HCT116 (cell line): Measurements from ENCODE around the gene NAT9. TPM values are rescaled to one million over a fixed set of nuclear protein-coding genes. Genes with fewer than 3 reads are reported as not detected.

Experiments used
- ATAC-seq: fragments of 200-7000 bp; cut with Tn5 transposase; 2 replicates; pipeline ENCODE4 v1.9.1; 2020; ENCODE audit warnings: mild to moderate bottlenecking, moderate library complexity
- BruUV-seq: library from RNA; stranded (reverse); fragments of 400-500 nt; replicated peaks from 2 replicates; lab custom pipeline; 2021; lab: Mats Ljungman, UMichigan
- CTCF ChIA-PET: fragments of 300-600 bp; sonication (Branson Sonifier 250); formaldehyde crosslinking; loops from one replicate; lab custom pipeline; 2021; ENCODE audit warnings: antibody characterized with exemption; lab: Charles Lee
- POLR2A ChIA-PET: fragments of 300-600, 350-600 bp; sonication (Branson Sonifier 250); formaldehyde crosslinking; loops from one replicate; lab custom pipeline; 2021; ENCODE audit warnings: antibody characterized with exemption; lab: Charles Lee
- RAD21 ChIA-PET, 2 experiments: fragments of 300-600 bp; sonication (Branson Sonifier 250); formaldehyde crosslinking; loops; one replicate each; lab custom pipeline; 2023; ENCODE audit warnings: low total read pairs in 2 of 2; ENCODE audit not compliant: uncharacterized antibody in 2 of 2, unreplicated experiment in 2 of 2, low non-redundant PET in 1 of 2; lab: Charles Lee
- DNase-seq: peaks from one replicate; pipeline ENCODE4 v3.0.0-alpha.2; 2010; ENCODE audit warnings: low read depth, low spot score
- H2AFZ ChIP-seq: fragments of 200-600 bp; shearing (Covaris generic), sonication (generic); 2 replicates; pipeline ENCODE4 v1.6.1; 2017; ENCODE audit warnings: low read depth, mixed run types, mixed read lengths, antibody characterized with exemption, low read length; ENCODE audit not compliant: poor library complexity, severe bottlenecking
- H3K27ac ChIP-seq: 2 replicates; pipeline ENCODE4 v1.5.1; 2012; ENCODE audit warnings: low read depth, low read length
- H3K27me3 ChIP-seq: fragments of 200-600 bp; sonication (generic); 2 replicates; pipeline ENCODE4 v1.6.1; 2016; ENCODE audit warnings: mixed run types, low read length, mixed read lengths; ENCODE audit not compliant: insufficient read depth
- H3K36me3 ChIP-seq, 2 experiments: fragments of 200-500 bp in 1 of 2; fragments of 200-600 bp in 1 of 2; sonication (Bioruptor generic) in 1 of 2; sonication (generic) in 1 of 2; 2 replicates each; pipeline versions ENCODE4 v1.5.1 to v1.6.1; 2014 to 2016; ENCODE audit warnings: low read length in 2 of 2, inconsistent platforms in 1 of 2, mixed read lengths in 1 of 2, mixed run types in 1 of 2; ENCODE audit not compliant: insufficient read depth in 2 of 2, control insufficient read depth in 1 of 2
- H3K4me1 ChIP-seq, 2 experiments: fragments of 200-600 bp in 1 of 2; sonication (generic) in 1 of 2; 2 replicates each; pipeline versions ENCODE4 v1.5.1 to v1.6.1; 2012 to 2017; ENCODE audit warnings: low read length in 2 of 2, inconsistent platforms in 1 of 2, mild to moderate bottlenecking in 1 of 2, mixed read lengths in 1 of 2, mixed run types in 1 of 2, moderate library complexity in 1 of 2; ENCODE audit not compliant: insufficient read depth in 2 of 2, control insufficient read depth in 1 of 2
- H3K4me2 ChIP-seq: fragments of 200-600 bp; sonication (generic); 2 replicates; pipeline ENCODE4 v1.6.1; 2017; ENCODE audit warnings: mixed run types, low read length, mixed read lengths
- H3K4me3 ChIP-seq, 2 experiments: fragments of 200-600 bp in 1 of 2; sonication (generic) in 1 of 2; replicated peaks in 1 of 2; 2 replicates each; pipeline ENCODE4 v1.5.1; 2011 to 2016; ENCODE audit warnings: low read length in 2 of 2, control low read depth in 1 of 2, low read depth in 1 of 2, mild to moderate bottlenecking in 1 of 2, mixed read lengths in 1 of 2, mixed run types in 1 of 2
- H3K79me2 ChIP-seq: fragments of 200-600 bp; sonication (generic); 2 replicates; pipeline ENCODE4 v1.6.1; 2017; ENCODE audit warnings: mild to moderate bottlenecking, mixed run types, low read length, moderate library complexity, mixed read lengths; ENCODE audit not compliant: insufficient read depth
- H3K9ac ChIP-seq: fragments of 200-600 bp; sonication (generic); 2 replicates; pipeline ENCODE4 v1.6.1; 2016; ENCODE audit warnings: low read length, mixed read lengths
- H3K9me2 ChIP-seq: fragments of 200-600 bp; sonication (generic), shearing (Covaris generic); 2 replicates; pipeline ENCODE4 v1.6.1; 2017; ENCODE audit warnings: mixed run types, mild to moderate bottlenecking, moderate library complexity; ENCODE audit not compliant: insufficient read depth
- H3K9me3 ChIP-seq, 2 experiments: fragments of 200-500 bp in 1 of 2; fragments of 200-600 bp in 1 of 2; sonication (Bioruptor generic) in 1 of 2; sonication (generic) in 1 of 2; 2 replicates each; pipeline ENCODE4 v1.6.1; 2014 to 2017; ENCODE audit warnings: low read length in 2 of 2, mixed read lengths in 2 of 2, inconsistent platforms in 1 of 2, low read depth in 1 of 2, mild to moderate bottlenecking in 1 of 2, mixed run types in 1 of 2, moderate library complexity in 1 of 2; ENCODE audit not compliant: control insufficient read depth in 1 of 2, insufficient read depth in 1 of 2
- H4K20me1 ChIP-seq: fragments of 200-600 bp; sonication (generic), shearing (Covaris generic); 2 replicates; pipeline ENCODE4 v1.6.1; 2017; ENCODE audit warnings: mixed run types, mild to moderate bottlenecking, moderate library complexity; ENCODE audit not compliant: insufficient read depth
- ATF3 ChIP-seq: IDR thresholded peaks from 2 replicates; pipeline ENCODE4 v1.6.1; 2012
- CBX3 ChIP-seq: IDR thresholded peaks from 2 replicates; pipeline ENCODE4 v1.6.1; 2012; ENCODE audit warnings: low read depth
- EGR1 ChIP-seq: IDR thresholded peaks from 2 replicates; pipeline ENCODE4 v1.6.1; 2012; ENCODE audit warnings: low read depth
- ELF1 ChIP-seq: IDR thresholded peaks from 2 replicates; pipeline ENCODE4 v1.6.1; 2012; ENCODE audit warnings: low read depth, borderline replicate concordance
- FOSL1 ChIP-seq: IDR thresholded peaks from 2 replicates; pipeline ENCODE4 v1.6.1; 2012; ENCODE audit warnings: low read depth
- MAX ChIP-seq: IDR thresholded peaks from 2 replicates; pipeline ENCODE4 v1.6.1; 2012
- POLR2A ChIP-seq: IDR thresholded peaks from 2 replicates; pipeline ENCODE4 v1.7.0; 2011; ENCODE audit warnings: borderline replicate concordance; ENCODE audit not compliant: insufficient read depth, insufficient read length; ENCODE audit errors: extremely low read depth
- RAD21 ChIP-seq: IDR thresholded peaks from 2 replicates; pipeline ENCODE4 v1.6.1; 2012; ENCODE audit warnings: low read depth, mild to moderate bottlenecking
- REST ChIP-seq: IDR thresholded peaks from 2 replicates; pipeline ENCODE4 v1.6.1; 2012; ENCODE audit warnings: low read depth
- SIN3A ChIP-seq: IDR thresholded peaks from 2 replicates; pipeline ENCODE4 v1.6.1; 2012; ENCODE audit warnings: low read depth
- SRF ChIP-seq: IDR thresholded peaks from 2 replicates; pipeline ENCODE4 v1.6.1; 2012; ENCODE audit warnings: low read depth
- TCF7L2 ChIP-seq: IDR thresholded peaks from 2 replicates; pipeline ENCODE4 v1.7.0; 2011; ENCODE audit warnings: borderline replicate concordance, inconsistent platforms; ENCODE audit not compliant: insufficient read depth, insufficient read length; ENCODE audit errors: extremely low read depth
- YY1 ChIP-seq: IDR thresholded peaks from 2 replicates; pipeline ENCODE4 v1.6.1; 2011; ENCODE audit warnings: low read length, low read depth, moderate library complexity, mild to moderate bottlenecking; ENCODE audit not compliant: insufficient replicate concordance; ENCODE audit errors: extremely low read depth
- ZBTB33 ChIP-seq: IDR thresholded peaks from 2 replicates; pipeline ENCODE4 v1.6.1; 2011; ENCODE audit warnings: mild to moderate bottlenecking, low read length, moderate library complexity; ENCODE audit not compliant: insufficient replicate concordance; ENCODE audit errors: extremely low read depth
- intact Hi-C: fragments of 100-400 bp; cut with micrococcal nuclease; formaldehyde crosslinking; loops from 2 replicates; pipeline ENCODE4 v1.10.0; 2022
- total RNA-seq: library from RNA; stranded (reverse); gene quantifications from one replicate; pipeline ENCODE4 v1.2.1, GENCODE V29; 2021; ENCODE audit not compliant: unreplicated experiment

NAT9 gene
- total RNA-seq, 1 experiment from 2014 or later: 88.7 TPM

GRCh38 chr17:74749279-74750038 is 26.7 kb downstream of the NAT9 start:
- CTCF ChIA-PET: interaction anchor here (1.1 to 1.9 kb wide), 5 partner anchors 13 to 382 kb away, joined by 3 to 8 read pairs (median 6); partner anchors contain the start of genes NAT9 and RAB37
- Histone ChIP-seq H3K9ac (peak overlapping the region; percentile 79), H3K9me3 (no peaks in the 10 kb centered on the region), H3K27me3 (no peaks in the 10 kb centered on the region), H2AFZ (no peak overlapping the region), H3K4me2 (peak overlapping the region; percentile 87), H3K4me1 (peaks cover 35 to 59% of the 10 kb centered on the region in 2 experiments), H3K4me3 (peak overlapping the region; percentile 74 to 90), H3K9me2 (no peaks in the 10 kb centered on the region), H3K27ac (peak overlapping the region; percentile 81), H3K79me2 (peaks cover 57% of the 10 kb centered on the region), H4K20me1 (peaks cover 3% of the 10 kb centered on the region; the same call in 1 of the 2 replicates), H3K36me3 (peaks cover 0 to 2% of the 10 kb centered on the region in 2 experiments; a peak in 2 of 4 replicates)
- POLR2A ChIA-PET: interaction anchor here (1.2 to 3.2 kb wide), 5 partner anchors 10 to 123 kb away, joined by 4 to 18 read pairs (median 9); partner anchors contain the start of genes FDXR, NAT9 and RAB37
- ATAC-seq: peak; percentile 17
- no TSS peak for BruUV-seq
- RAD21 ChIA-PET: no interaction called here
- TF ChIP-seq YY1: no peak
- TF ChIP-seq POLR2A: no peak
- no peak for TF ChIP-seq CBX3
- TF ChIP-seq TCF7L2: no peak
- TF ChIP-seq FOSL1: no peak
- TF ChIP-seq ATF3: no peak
- no peak for TF ChIP-seq SRF
- no peak for TF ChIP-seq REST
- TF ChIP-seq ELF1: no peak
- no peak for TF ChIP-seq ZBTB33
- TF ChIP-seq SIN3A: no peak
- no peak for TF ChIP-seq MAX
- no peak for TF ChIP-seq RAD21
- TF ChIP-seq EGR1: no peak
- DNase-seq: no peak
- intact Hi-C loops: no loop called here
